C4-2B (cell line): ENCODE measurements around the gene TIMM44.

ENCODE experiments used
- CTCF ChIP-seq: fragments of 450-650 bp; conservative IDR thresholded peaks from 2 replicates; pipeline ENCODE4 v1.5.1; 2017; ENCODE audit warnings: mild to moderate bottlenecking
- ZFX ChIP-seq: fragments of 450-650 bp; IDR thresholded peaks from 2 replicates; pipeline ENCODE4 v1.6.1; 2017

- TF ChIP-seq CTCF (no peak), ZFX (no peak)
Measured at GRCh38 chr19:7883105-7883504, 60.4 kb downstream of the TIMM44 start.
